K562 (cell line): ENCODE measurements around the gene ATP6V1F. TPM values are rescaled to one million over a fixed set of nuclear protein-coding genes. Genes with fewer than 3 reads are reported as not detected.

Experiments used
- ATAC-seq: fragments of 200-7000 bp; cut with Tn5 transposase; 3 replicates; pipeline ENCODE4 v1.9.1; 2020; ENCODE audit warnings: moderate library complexity
- BruUV-seq: library from RNA; stranded (reverse); fragments of 400-500 nt; replicated peaks from 2 replicates; lab custom pipeline; 2021; lab: Mats Ljungman, UMichigan
- CTCF ChIA-PET: fragments of 300-600 bp; formaldehyde crosslinking; extraction: SDS; loops from one replicate; lab custom pipeline; 2021; ENCODE audit warnings: low intra/inter-chr PET ratio; lab: Yijun Ruan, JAX
- POLR2A ChIA-PET: fragments of 300-600, 350-650 bp; sonication (Branson Sonifier 250); formaldehyde crosslinking; extraction: SDS; loops from one replicate; lab custom pipeline; 2021; ENCODE audit warnings: antibody characterized with exemption, inconsistent platforms; lab: Yijun Ruan, JAX
- DNase-seq, 4 experiments: peaks; one replicate each; pipeline versions ENCODE4 v3.0.0 to v3.0.0-alpha.2; 2011 to 2018; ENCODE audit warnings: low spot score in 3 of 4, mixed read lengths in 3 of 4; ENCODE audit errors: extremely low read depth in 1 of 4
- FAIRE-seq: peaks from 2 replicates; lab custom pipeline; 2011; peaks lifted over from hg19 to GRCh38; lab: Jason Lieb, UNC
- H2AFZ ChIP-seq: 2 replicates; pipeline ENCODE4 v1.6.0; 2011; ENCODE audit warnings: low read depth, low read length, control low read depth, inconsistent platforms
- H3K27ac ChIP-seq: fragments of 200-600 bp; 3 replicates; pipeline ENCODE4 v1.8.0; 2011; ENCODE audit warnings: low read depth, mild to moderate bottlenecking, control low read depth, inconsistent platforms, low read length, moderate library complexity, mixed read lengths; ENCODE audit errors: extremely low read depth
- H3K27me3 ChIP-seq, 2 experiments: fragments of 300-600 bp in 1 of 2; 2 replicates in 1 of 2; 3 replicates in 1 of 2; pipeline versions ENCODE4 v1.6.0 to v1.8.0; 2011; ENCODE audit warnings: inconsistent platforms in 2 of 2, low read length in 2 of 2, mild to moderate bottlenecking in 1 of 2, mixed read lengths in 1 of 2, moderate library complexity in 1 of 2; ENCODE audit not compliant: control insufficient read depth in 2 of 2, insufficient read depth in 2 of 2
- H3K36me3 ChIP-seq: fragments of 300-600 bp; 3 replicates; pipeline ENCODE4 v1.8.0; 2011; ENCODE audit warnings: mild to moderate bottlenecking, low read length, inconsistent platforms; ENCODE audit not compliant: control insufficient read depth, insufficient read depth
- H3K4me1 ChIP-seq, 2 experiments: fragments of 200-600 bp in 1 of 2; replicated peaks in 1 of 2; 2 replicates in 1 of 2; 3 replicates in 1 of 2; pipeline versions ENCODE4 v1.5.1 to v1.8.0; 2011; ENCODE audit warnings: inconsistent platforms in 2 of 2, low read length in 2 of 2, mild to moderate bottlenecking in 1 of 2, mixed read lengths in 1 of 2, moderate library complexity in 1 of 2; ENCODE audit not compliant: control insufficient read depth in 2 of 2, insufficient read depth in 2 of 2
- H3K4me2 ChIP-seq: 2 replicates; pipeline ENCODE4 v1.6.1; 2011; ENCODE audit warnings: low read length, control low read depth, inconsistent platforms, mixed read lengths; ENCODE audit not compliant: insufficient read depth
- H3K4me3 ChIP-seq: fragments of 200-600 bp; sonication (generic), shearing (Covaris generic); 2 replicates; pipeline ENCODE4 v1.5.1; 2016; ENCODE audit warnings: control low read depth, inconsistent platforms
- H3K79me2 ChIP-seq: fragments of 200-600 bp; 3 replicates; pipeline ENCODE4 v1.8.0; 2011; ENCODE audit warnings: low read length, inconsistent platforms; ENCODE audit not compliant: control insufficient read depth, insufficient read depth
- H3K9ac ChIP-seq, 2 experiments: 2 replicates each; pipeline versions ENCODE4 v1.6.0 to v1.6.1; 2011; ENCODE audit warnings: low read depth in 2 of 2, low read length in 2 of 2, control low read depth in 1 of 2, inconsistent platforms in 1 of 2, mild to moderate bottlenecking in 1 of 2, mixed read lengths in 1 of 2; ENCODE audit not compliant: insufficient read depth in 1 of 2
- H3K9me1 ChIP-seq: one replicate; pipeline ENCODE4 v1.6.0; 2011; ENCODE audit warnings: inconsistent platforms, mild to moderate bottlenecking, low read length, moderate library complexity; ENCODE audit not compliant: control insufficient read depth, insufficient read depth
- H3K9me3 ChIP-seq: replicated peaks from 2 replicates; pipeline ENCODE4 v1.5.1; 2011; ENCODE audit warnings: low read depth, low read length, inconsistent platforms; ENCODE audit not compliant: control insufficient read depth, insufficient read depth
- H4K20me1 ChIP-seq: replicated peaks from 2 replicates; pipeline ENCODE4 v1.6.1; 2011; ENCODE audit warnings: low read length, inconsistent platforms, mixed read lengths; ENCODE audit not compliant: control insufficient read depth, insufficient read depth
- JUNB ChIP-seq: fragments of 450-650 bp; formaldehyde crosslinking; conservative IDR thresholded peaks from 2 replicates; pipeline ENCODE4 v1.4.0; 2020; ENCODE audit warnings: mild to moderate bottlenecking
- SRSF1 ChIP-seq: fragments of 200-400 bp; formaldehyde crosslinking; IDR thresholded peaks from 2 replicates; pipeline ENCODE4 v1.6.1; 2017; ENCODE audit warnings: mild to moderate bottlenecking, low read depth, low read length, moderate library complexity
- ZNF133 ChIP-seq: fragments of 250-450 bp; sonication (Bioruptor Pico); IDR thresholded peaks from 2 replicates; pipeline ENCODE4 v1.4.0; 2020; ENCODE audit warnings: mild to moderate bottlenecking
- WGBS: fragments of 100-300 bp; shearing (Covaris generic); methylation state at CpG from one replicate; pipeline ENCODE4 v1.1.6; 2016; ENCODE audit warnings: low coverage, mixed read lengths; ENCODE audit not compliant: insufficient coverage; ENCODE audit errors: missing lambda C conversion rate; 5-methylcytosine and 5-hydroxymethylcytosine counted together
- in situ Hi-C: fragments of 300-500 bp; cut with MboI; formaldehyde crosslinking; loops from 4 replicates; pipeline ENCODE4 v1.15.0; 2018; ENCODE audit warnings: inconsistent platforms, mixed read lengths
- intact Hi-C: fragments of 100-400 bp; cut with micrococcal nuclease; formaldehyde crosslinking; loops from 2 replicates; pipeline ENCODE4 v1.14.2; 2022
- polyA plus RNA-seq, 8 experiments: library from polyadenylated mRNA; depleted of rRNA in 4 of 8; stranded (reverse) in 5 of 8; unstranded in 3 of 8; fragments of >200 nt; fragmentation: Nextera tagmentation in 2 of 8; fragmentation: Illumina TruSeq in 1 of 8; extraction: Ambion mirVana in 2 of 8; extraction: Trizol in 1 of 8; gene quantifications; 2 replicates each; pipeline versions ENCODE4 v1.2.1 to v1.2.3, GENCODE V29; 2011 to 2014; ENCODE audit warnings: inconsistent platforms in 1 of 8, missing spikeins in 1 of 8
- total RNA-seq, 7 experiments: library from RNA; depleted of rRNA in 6 of 7; stranded (reverse); fragments of >200 nt in 6 of 7; fragmentation: Illumina TruSeq in 2 of 7; extraction: Trizol in 2 of 7; gene quantifications; 2 replicates each; pipeline versions ENCODE4 v1.2.1 to v1.2.3, GENCODE V29; 2011 to 2021; ENCODE audit warnings: low replicate concordance in 1 of 7
- TF ChIP-seq, protein P1 (sequence below): fragments of 450-650 bp; IDR thresholded peaks from 2 replicates; pipeline ENCODE4 v1.6.1; 2018; ENCODE audit not compliant: partially characterized antibody

The ATP6V1F gene
- total and polyA plus RNA-seq, 9 of the 15 experiments (the other 6 are each of a cell fraction or from before 2014, with no cell fraction given), result 206 to 1,123 (median 542) TPM

DNA sequence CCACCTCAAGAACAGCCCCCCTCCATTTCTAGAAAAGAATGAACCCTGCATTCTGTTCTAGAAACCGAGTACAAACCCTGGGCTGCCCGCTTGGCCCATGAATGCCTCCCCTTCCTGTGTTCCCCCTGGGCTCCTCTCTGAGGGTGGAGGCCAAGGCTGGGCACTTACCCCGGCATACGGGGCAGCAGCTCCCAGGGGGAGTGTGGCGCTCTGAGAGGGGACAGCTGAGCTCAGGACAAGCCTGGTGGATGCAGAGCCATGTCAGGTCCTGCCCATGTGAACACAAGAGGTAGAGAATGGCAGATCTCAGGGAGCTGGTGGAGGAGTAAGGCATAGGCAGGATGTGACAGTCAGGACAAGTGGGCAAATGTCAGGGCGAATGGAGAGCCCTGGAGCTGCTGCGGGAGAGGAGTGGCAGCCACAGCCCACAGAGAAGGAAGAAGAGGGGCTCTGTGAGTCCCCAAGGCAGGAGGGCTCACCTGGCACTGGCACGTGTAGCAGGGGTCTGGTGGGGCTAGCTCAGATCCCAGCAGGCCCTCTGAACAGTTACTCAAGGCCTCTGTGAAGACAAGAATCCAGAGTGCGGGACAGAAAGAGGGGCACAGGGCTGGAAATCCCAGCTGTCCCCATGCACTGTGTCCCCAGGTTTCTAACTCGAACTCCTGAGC is 18.9 kb downstream of the ATP6V1F start:
- peaks cover 0 to 59% of the 10 kb centered on the region in 2 experiments; a peak in 3 of 5 replicates for H3K4me1 ChIP-seq
- ChIA-PET POLR2A (interaction anchor here (0.6 to 2.1 kb wide), 4 partner anchors 16 to 477 kb away, joined by 3 to 9 read pairs (median 4); partner anchors contain the start of gene ATP6V1F), CTCF (interaction anchor here (1.0 kb wide), 1 partner anchor 143 kb away, joined by 3 read pairs; no protein-coding TSS in a partner anchor)
- peak overlapping the region in 1 of 2 experiments; percentile 61; a peak in 1 of 4 replicates for H3K9ac ChIP-seq
- H3K4me3 ChIP-seq, result no peak overlapping the region
- intact Hi-C loops, result loop anchor here (2.0 to 5.0 kb wide), 4 partner anchors 39 to 404 kb away; partner anchors contain the start of genes CCDC136, GARIN1A and METTL2B
- DNase-seq, result no peak
- in situ Hi-C loops, result loop anchor here (5.0 kb wide), 2 partner anchors 204 to 269 kb away; no protein-coding TSS in a partner anchor
- H3K36me3 ChIP-seq, result no peaks in the 10 kb centered on the region
- H3K4me2 ChIP-seq, result no peak overlapping the region
- H4K20me1 ChIP-seq, result no peaks in the 10 kb centered on the region; the same call in 1 of the 2 replicates
- WGBS, result 14% methylated on average over 10 of the region's 10 CpGs
- no peak overlapping the region for H3K27ac ChIP-seq
- no peak overlapping the region for H2AFZ ChIP-seq
- H3K79me2 ChIP-seq, result no peaks in the 10 kb centered on the region
- H3K27me3 ChIP-seq, result peaks cover 0 to 8% of the 10 kb centered on the region in 2 experiments; a peak in 2 of 5 replicates
- FAIRE-seq, result no peak
- TF ChIP-seq JUNB (no peak), ZNF133 (no peak), SRSF1 (no peak)
- TF ChIP-seq, protein P1, sequence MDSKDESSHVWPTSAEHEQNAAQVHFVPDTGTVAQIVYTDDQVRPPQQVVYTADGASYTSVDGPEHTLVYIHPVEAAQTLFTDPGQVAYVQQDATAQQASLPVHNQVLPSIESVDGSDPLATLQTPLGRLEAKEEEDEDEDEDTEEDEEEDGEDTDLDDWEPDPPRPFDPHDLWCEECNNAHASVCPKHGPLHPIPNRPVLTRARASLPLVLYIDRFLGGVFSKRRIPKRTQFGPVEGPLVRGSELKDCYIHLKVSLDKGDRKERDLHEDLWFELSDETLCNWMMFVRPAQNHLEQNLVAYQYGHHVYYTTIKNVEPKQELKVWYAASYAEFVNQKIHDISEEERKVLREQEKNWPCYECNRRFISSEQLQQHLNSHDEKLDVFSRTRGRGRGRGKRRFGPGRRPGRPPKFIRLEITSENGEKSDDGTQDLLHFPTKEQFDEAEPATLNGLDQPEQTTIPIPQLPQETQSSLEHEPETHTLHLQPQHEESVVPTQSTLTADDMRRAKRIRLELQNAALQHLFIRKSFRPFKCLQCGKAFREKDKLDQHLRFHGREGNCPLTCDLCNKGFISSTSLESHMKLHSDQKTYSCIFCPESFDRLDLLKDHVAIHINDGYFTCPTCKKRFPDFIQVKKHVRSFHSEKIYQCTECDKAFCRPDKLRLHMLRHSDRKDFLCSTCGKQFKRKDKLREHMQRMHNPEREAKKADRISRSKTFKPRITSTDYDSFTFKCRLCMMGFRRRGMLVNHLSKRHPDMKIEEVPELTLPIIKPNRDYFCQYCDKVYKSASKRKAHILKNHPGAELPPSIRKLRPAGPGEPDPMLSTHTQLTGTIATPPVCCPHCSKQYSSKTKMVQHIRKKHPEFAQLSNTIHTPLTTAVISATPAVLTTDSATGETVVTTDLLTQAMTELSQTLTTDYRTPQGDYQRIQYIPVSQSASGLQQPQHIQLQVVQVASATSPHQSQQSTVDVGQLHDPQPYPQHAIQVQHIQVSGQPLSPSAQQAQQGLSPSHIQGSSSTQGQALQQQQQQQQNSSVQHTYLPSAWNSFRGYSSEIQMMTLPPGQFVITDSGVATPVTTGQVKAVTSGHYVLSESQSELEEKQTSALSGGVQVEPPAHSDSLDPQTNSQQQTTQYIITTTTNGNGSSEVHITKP, result no peak
- BruUV-seq, result no TSS peak
- no peak for ATAC-seq
- no peaks in the 10 kb centered on the region; the same call in 1 of the 2 replicates for H3K9me3 ChIP-seq
- no peaks in the 10 kb centered on the region for H3K9me1 ChIP-seq
